Right lobe of liver (tissue), 4 donors: ENCODE results near the gene TRIM43.
"Not testable (repeated sequence)": the region's sequence is repeated elsewhere in the genome, so short reads cannot be mapped to it uniquely, and the experiment has no call there.

Source experiments
- CTCF ChIP-seq, 4 donors: fragments of 200-600 bp in 3 of 4; fragments of 450-650 bp in 1 of 4; IDR thresholded peaks; one replicate each; pipeline versions ENCODE4 v1.5.1 to v1.8.0; 2016 to 2022; ENCODE audit warnings: antibody characterized with exemption in 4 of 4, mild to moderate bottlenecking in 2 of 4
- POLR2A ChIP-seq: fragments of 450-650 bp; IDR thresholded peaks from one replicate; pipeline ENCODE4 v1.6.1; 2017; ENCODE audit warnings: antibody characterized with exemption, mild to moderate bottlenecking
- donor health status: DM: no; HTN: no; CAD: no.
- donor health status: DM: no; HTN: no; CAD: no.
- donor health status: DM: no; HTN: yes; CAD: no.

- TF ChIP-seq CTCF (IDR thresholded peaks at IDR 0.05); POLR2A: not testable (repeated sequence)
Measured at GRCh38 chr2:95613048-95613447, 21.2 kb downstream of the TRIM43 start.
